ENCODE results near the gene SESTD1.

DNA sequence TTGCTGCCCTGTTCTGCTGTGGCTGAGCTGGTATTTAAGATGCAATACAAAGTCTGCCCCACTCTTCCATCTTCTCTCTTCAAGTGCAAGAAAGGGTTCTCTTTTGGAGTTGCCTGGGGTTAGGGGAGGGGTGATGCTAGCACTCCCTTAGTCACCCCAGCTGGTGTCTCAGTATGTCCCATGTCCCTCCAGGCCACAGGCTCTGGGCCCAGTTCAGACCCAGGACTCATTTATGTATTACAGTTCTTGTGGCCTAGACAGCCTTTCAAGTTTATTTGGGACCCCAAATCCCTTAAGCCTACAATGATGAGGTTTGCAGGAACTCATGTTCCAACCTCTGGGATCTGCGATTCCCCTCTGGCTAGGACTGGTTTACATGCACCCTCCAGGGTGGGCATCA, 167.5 kb downstream of the SESTD1 start:
- TF ChIP-seq CTCF (conservative IDR thresholded peaks at IDR 0.05) (no peak), EZH2 (IDR thresholded peaks at IDR 0.05; ENCODE audit: low read depth) (no peak)
